ENCODE data around the gene UNC5B.

DNA sequence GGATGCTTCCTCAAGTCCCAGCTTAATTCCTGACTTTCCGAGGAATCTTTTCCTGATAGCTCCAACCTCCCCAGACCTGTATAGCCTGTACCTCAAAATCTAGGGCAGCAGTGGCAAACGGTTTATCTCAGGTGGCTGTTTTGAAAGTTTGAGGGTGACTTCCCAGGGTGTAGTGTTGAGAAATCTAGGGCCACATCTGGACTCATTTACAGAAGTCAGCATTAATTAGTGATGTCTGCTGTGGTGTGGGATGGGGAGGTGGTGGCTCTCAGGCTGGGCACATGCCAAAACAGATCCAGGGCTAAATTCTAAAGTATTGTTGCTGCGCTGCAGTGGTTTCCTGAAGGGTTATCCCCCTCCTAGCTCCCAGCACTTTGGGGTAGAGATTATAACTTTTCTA, 38.0 kb downstream of the UNC5B start:
- no peak for TF ChIP-seq CTCF (IDR thresholded peaks at IDR 0.05; ENCODE audit: poor library complexity)
- no peak for TF ChIP-seq EZH2 (IDR thresholded peaks at IDR 0.05; ENCODE audit: borderline replicate concordance)
